C4-2B (cell line): ENCODE data around the gene SPRN.

ENCODE experiments used
- ZFX ChIP-seq: fragments of 450-650 bp; IDR thresholded peaks from 2 replicates; pipeline ENCODE4 v1.6.1; 2017
- TF ChIP-seq, protein P1 (sequence below): fragments of 450-650 bp; conservative IDR thresholded peaks from 2 replicates; pipeline ENCODE4 v1.5.1; 2017; ENCODE audit warnings: mild to moderate bottlenecking

DNA sequence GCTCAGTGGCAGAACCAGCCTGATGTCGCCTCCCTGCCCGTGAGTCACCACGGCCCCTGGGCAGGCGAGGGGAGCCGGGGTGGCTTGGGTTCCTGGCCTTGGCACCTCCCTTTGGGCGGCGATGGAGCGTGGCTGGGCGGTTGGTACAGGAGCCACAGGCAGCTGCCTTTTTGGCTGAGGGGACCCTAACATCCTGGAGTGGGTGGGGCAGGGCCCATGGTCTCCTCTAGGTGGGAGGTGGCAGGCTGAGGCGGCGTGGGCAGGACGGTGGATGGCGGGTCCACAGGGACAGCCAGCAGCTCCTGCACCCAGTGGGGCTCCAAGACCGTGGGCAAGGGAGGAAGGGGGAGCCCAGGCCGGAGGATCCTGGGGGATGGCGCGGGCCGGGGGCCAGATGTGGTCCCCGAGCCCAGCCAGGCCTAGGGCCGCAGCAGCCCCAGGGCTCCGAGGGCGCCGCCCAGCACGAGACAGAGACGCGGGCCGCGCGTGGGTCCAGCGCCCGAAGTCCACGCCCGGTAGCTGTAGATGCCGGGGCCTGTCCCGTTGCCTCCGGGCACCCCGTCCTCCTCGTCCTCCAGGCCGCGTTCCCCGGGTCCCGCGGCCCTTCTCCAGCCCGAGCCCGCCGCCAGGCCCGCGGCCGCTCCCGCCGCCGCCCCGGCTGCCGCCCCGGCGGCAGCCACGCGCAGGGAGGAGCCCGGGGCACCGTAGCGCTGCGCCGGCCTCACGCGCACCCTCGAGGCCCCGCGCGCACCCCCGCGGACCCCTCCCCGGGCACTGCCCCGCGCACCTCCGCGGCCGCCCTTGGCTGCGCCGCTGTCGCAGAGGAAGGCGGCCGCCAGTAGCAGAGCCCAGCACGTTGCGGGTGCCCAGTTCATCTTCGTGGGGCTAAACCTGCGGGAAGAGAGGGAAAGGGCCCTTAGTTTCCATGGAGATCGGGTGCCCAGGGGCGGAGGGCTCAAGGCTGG, 1.3 kb downstream of the SPRN start:
- TF ChIP-seq, protein P1, sequence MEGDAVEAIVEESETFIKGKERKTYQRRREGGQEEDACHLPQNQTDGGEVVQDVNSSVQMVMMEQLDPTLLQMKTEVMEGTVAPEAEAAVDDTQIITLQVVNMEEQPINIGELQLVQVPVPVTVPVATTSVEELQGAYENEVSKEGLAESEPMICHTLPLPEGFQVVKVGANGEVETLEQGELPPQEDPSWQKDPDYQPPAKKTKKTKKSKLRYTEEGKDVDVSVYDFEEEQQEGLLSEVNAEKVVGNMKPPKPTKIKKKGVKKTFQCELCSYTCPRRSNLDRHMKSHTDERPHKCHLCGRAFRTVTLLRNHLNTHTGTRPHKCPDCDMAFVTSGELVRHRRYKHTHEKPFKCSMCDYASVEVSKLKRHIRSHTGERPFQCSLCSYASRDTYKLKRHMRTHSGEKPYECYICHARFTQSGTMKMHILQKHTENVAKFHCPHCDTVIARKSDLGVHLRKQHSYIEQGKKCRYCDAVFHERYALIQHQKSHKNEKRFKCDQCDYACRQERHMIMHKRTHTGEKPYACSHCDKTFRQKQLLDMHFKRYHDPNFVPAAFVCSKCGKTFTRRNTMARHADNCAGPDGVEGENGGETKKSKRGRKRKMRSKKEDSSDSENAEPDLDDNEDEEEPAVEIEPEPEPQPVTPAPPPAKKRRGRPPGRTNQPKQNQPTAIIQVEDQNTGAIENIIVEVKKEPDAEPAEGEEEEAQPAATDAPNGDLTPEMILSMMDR = no peak
- no peak for TF ChIP-seq ZFX
